ENCODE data around the gene ZFPL1.

Gene ZFPL1

GRCh38 chr11:65067446-65067845 is 16.6 kb upstream of the ZFPL1 start:
- DNase-seq (ENCODE audit: low read depth), result no peak
- TF ChIP-seq CTCF (conservative IDR thresholded peaks at IDR 0.05; ENCODE audit: low read length), result no peak
- no peak overlapping the region for H3K4me3 ChIP-seq (ENCODE audit: low read length)

GRCh38 chr11:65069217-65069616 is 14.8 kb upstream of the ZFPL1 start:
- H3K4me3 ChIP-seq (ENCODE audit: low read length), result no peak overlapping the region
- no peak for TF ChIP-seq CTCF (conservative IDR thresholded peaks at IDR 0.05; ENCODE audit: low read length)
- no peak for DNase-seq (ENCODE audit: low read depth)

- TF ChIP-seq CTCF (conservative IDR thresholded peaks at IDR 0.05; ENCODE audit: low read length), result no peak
- DNase-seq (ENCODE audit: low read depth), result no peak
- no peak overlapping the region for H3K4me3 ChIP-seq (ENCODE audit: low read length)
Observed at GRCh38 chr11:65071907-65072630, 12.0 kb upstream of the ZFPL1 start.

- TF ChIP-seq CTCF (conservative IDR thresholded peaks at IDR 0.05; ENCODE audit: low read length), result no peak
- H3K4me3 ChIP-seq (ENCODE audit: low read length), result no peak overlapping the region
- DNase-seq (ENCODE audit: low read depth), result no peak
Observed at GRCh38 chr11:65072631-65072966, 11.4 kb upstream of the ZFPL1 start.

GRCh38 chr11:65077451-65077850 is 6.6 kb upstream of the ZFPL1 start:
- no peak overlapping the region for H3K4me3 ChIP-seq (ENCODE audit: low read length)
- no peak for DNase-seq (ENCODE audit: low read depth)
- no peak for TF ChIP-seq CTCF (conservative IDR thresholded peaks at IDR 0.05; ENCODE audit: low read length)

GRCh38 chr11:65078151-65078550 is 5.9 kb upstream of the ZFPL1 start:
- H3K4me3 ChIP-seq (ENCODE audit: low read length), result no peak overlapping the region
- TF ChIP-seq CTCF (conservative IDR thresholded peaks at IDR 0.05; ENCODE audit: low read length), result peak; percentile 56
- peak; percentile 28 for DNase-seq (ENCODE audit: low read depth)

GRCh38 chr11:65078786-65079342 is 5.2 kb upstream of the ZFPL1 start:
- H3K4me3 ChIP-seq (ENCODE audit: low read length), result no peak overlapping the region
- TF ChIP-seq CTCF (conservative IDR thresholded peaks at IDR 0.05; ENCODE audit: low read length), result no peak
- DNase-seq (ENCODE audit: low read depth), result no peak

All from AG10803 (cell line).